Measurements from ENCODE around the gene PPP1R9B. TPM values are rescaled to one million over a fixed set of nuclear protein-coding genes. Genes with fewer than 3 reads are reported as not detected.
A peak's percentile ranks its signal among the peaks of the same experiment; 100 is the strongest.

The PPP1R9B gene
- total and polyA plus RNA-seq, 2 donors (not counting 1 experiment from before 2014, with no cell fraction given) = 80.7 to 220 TPM

DNA sequence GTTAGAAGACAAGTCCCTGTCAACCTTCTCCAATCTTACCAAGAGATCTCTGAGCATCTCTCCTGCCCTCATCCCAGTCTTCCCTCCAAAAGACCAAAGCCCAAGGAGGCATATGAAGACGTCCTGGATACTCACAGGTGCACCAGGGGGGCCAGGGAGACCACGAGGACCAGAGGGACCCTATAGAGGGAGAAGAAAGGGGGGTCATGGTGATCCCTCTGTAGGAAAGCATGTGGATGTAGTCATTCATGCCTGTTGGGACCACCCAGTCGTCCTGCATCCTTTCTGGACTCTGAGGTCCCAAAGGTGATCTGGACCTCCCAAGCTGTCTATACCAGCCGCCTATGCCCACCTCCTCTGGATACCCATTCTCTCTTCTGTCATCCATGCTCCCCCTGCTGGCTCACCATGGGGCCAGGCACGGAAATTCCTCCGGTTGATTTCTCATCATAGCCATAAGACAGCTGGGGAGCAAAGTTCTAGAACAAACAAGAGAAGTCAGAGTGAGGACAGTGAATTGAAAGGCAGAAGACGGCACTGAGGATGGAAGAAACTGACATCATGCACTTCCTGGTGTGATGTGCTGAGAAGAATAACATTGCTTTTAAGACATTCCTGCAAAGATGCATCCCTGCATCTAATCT, 47.7 kb upstream of the PPP1R9B start:
- H3K79me2 ChIP-seq (ENCODE audit: control insufficient read depth, insufficient read depth, low read length) = no peaks in the 10 kb centered on the region
- no peak for ATAC-seq (ENCODE audit: low read depth)
- no peaks in the 10 kb centered on the region for H3K36me3 ChIP-seq (replicated peaks in 1 of 2; ENCODE audit: control extremely low read depth in 1 of 2, control insufficient read depth in 1 of 2, extremely low read depth in 1 of 2, insufficient read depth in 2 of 2, low read length in 1 of 2)
- no peak overlapping the region for H3K4me3 ChIP-seq (ENCODE audit: control extremely low read depth in 1 of 5, extremely low read depth in 1 of 5, insufficient read depth in 1 of 5, low read depth in 2 of 5, low read length in 4 of 5)
- H3K9ac ChIP-seq (ENCODE audit: low read length) = no peak overlapping the region
- H3K27ac ChIP-seq (ENCODE audit: low read length in 2 of 2) = no peak overlapping the region
- H2AFZ ChIP-seq (ENCODE audit: insufficient read depth, low read depth, low read length, poor library complexity, severe bottlenecking) = no peak overlapping the region
- H4K20me1 ChIP-seq (ENCODE audit: control insufficient read depth, insufficient read depth, low read length, poor library complexity, severe bottlenecking) = no peaks in the 10 kb centered on the region
- no peaks in the 10 kb centered on the region for H3K9me3 Mint-ChIP-seq (ENCODE audit: insufficient read depth)
- H3K27me3 ChIP-seq (replicated peaks in 1 of 4; ENCODE audit: control extremely low read depth in 1 of 4, control insufficient read depth in 3 of 4, insufficient read depth in 4 of 4, low read length in 3 of 4) = peaks cover 0 to 39% (median 11%) of the 10 kb centered on the region in 4 experiments
- TF ChIP-seq, protein P1, sequence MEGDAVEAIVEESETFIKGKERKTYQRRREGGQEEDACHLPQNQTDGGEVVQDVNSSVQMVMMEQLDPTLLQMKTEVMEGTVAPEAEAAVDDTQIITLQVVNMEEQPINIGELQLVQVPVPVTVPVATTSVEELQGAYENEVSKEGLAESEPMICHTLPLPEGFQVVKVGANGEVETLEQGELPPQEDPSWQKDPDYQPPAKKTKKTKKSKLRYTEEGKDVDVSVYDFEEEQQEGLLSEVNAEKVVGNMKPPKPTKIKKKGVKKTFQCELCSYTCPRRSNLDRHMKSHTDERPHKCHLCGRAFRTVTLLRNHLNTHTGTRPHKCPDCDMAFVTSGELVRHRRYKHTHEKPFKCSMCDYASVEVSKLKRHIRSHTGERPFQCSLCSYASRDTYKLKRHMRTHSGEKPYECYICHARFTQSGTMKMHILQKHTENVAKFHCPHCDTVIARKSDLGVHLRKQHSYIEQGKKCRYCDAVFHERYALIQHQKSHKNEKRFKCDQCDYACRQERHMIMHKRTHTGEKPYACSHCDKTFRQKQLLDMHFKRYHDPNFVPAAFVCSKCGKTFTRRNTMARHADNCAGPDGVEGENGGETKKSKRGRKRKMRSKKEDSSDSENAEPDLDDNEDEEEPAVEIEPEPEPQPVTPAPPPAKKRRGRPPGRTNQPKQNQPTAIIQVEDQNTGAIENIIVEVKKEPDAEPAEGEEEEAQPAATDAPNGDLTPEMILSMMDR (IDR thresholded peaks at IDR 0.05) = peak; percentile 71
- TF ChIP-seq EZH2 (IDR thresholded peaks at IDR 0.05; ENCODE audit: borderline replicate concordance, insufficient read depth, low read depth, low read length, poor library complexity, severe bottlenecking) = no peak
- peak; percentile 69 for DNase-seq
- no peak overlapping the region for H3K4me2 ChIP-seq (replicated peaks; ENCODE audit: low read depth, low read length, poor library complexity, severe bottlenecking)
- H3K27ac Mint-ChIP-seq = no peak overlapping the region
- ChIA-PET CTCF (interaction anchor here (0.6 to 2.7 kb wide), 9 partner anchors 15 to 105 kb away, joined by 3 to 49 read pairs (median 4); partner anchors contain the start of gene SGCA), POLR2A (no interaction called here)
- intact Hi-C loops (cut with micrococcal nuclease) = loop anchor here (1.0 to 2.0 kb wide), 2 partner anchors 29 to 57 kb away; no protein-coding TSS in a partner anchor
- H3K4me3 Mint-ChIP-seq = peak overlapping the region; percentile 3
- H3K9me3 ChIP-seq (ENCODE audit: control extremely low read depth in 1 of 3, control insufficient read depth in 2 of 3, insufficient read depth in 1 of 3, low read length in 2 of 3) = peaks cover 0 to 9% (median 0%) of the 10 kb centered on the region in 3 donors
- peaks cover 31% of the 10 kb centered on the region for H3K4me1 Mint-ChIP-seq
- 0% methylated on average over 3 of the region's 7 CpGs for WGBS (ENCODE audit: insufficient coverage)
- H3K4me1 ChIP-seq (ENCODE audit: control insufficient read depth in 2 of 2, insufficient read depth in 2 of 2, low read length in 2 of 2) = peaks cover 20 to 23% of the 10 kb centered on the region in 2 donors
- peaks cover 31% of the 10 kb centered on the region for H3K27me3 Mint-ChIP-seq

GRCh38 chr17:50196826-50197225, 46.3 kb upstream of the PPP1R9B start:
- ChIA-PET CTCF (interaction anchor here (0.7 to 2.7 kb wide), 12 partner anchors 16 to 171 kb away, joined by 3 to 49 read pairs (median 4); partner anchors contain the start of gene TMEM92), POLR2A (no interaction called here)
- TF ChIP-seq, protein P1 (IDR thresholded peaks at IDR 0.05) = no peak
- no peak for TF ChIP-seq EZH2 (IDR thresholded peaks at IDR 0.05; ENCODE audit: borderline replicate concordance, insufficient read depth, low read depth, low read length, poor library complexity, severe bottlenecking)
- Histone ChIP-seq H3K79me2 (ENCODE audit: control insufficient read depth, insufficient read depth, low read length) (no peaks in the 10 kb centered on the region), H3K27me3 (replicated peaks in 1 of 4; ENCODE audit: control extremely low read depth in 1 of 4, control insufficient read depth in 3 of 4, insufficient read depth in 4 of 4, low read length in 3 of 4) (peaks cover 0 to 27% (median 10%) of the 10 kb centered on the region in 4 experiments), H4K20me1 (ENCODE audit: control insufficient read depth, insufficient read depth, low read length, poor library complexity, severe bottlenecking) (no peaks in the 10 kb centered on the region), H3K36me3 (replicated peaks in 1 of 2; ENCODE audit: control extremely low read depth in 1 of 2, control insufficient read depth in 1 of 2, extremely low read depth in 1 of 2, insufficient read depth in 2 of 2, low read length in 1 of 2) (no peaks in the 10 kb centered on the region), H2AFZ (ENCODE audit: insufficient read depth, low read depth, low read length, poor library complexity, severe bottlenecking) (no peak overlapping the region), H3K4me2 (replicated peaks; ENCODE audit: low read depth, low read length, poor library complexity, severe bottlenecking) (no peak overlapping the region), H3K9ac (ENCODE audit: low read length) (no peak overlapping the region), H3K4me3 (ENCODE audit: control extremely low read depth in 1 of 5, extremely low read depth in 1 of 5, insufficient read depth in 1 of 5, low read depth in 2 of 5, low read length in 4 of 5) (no peak overlapping the region), H3K9me3 (ENCODE audit: control extremely low read depth in 1 of 3, control insufficient read depth in 2 of 3, insufficient read depth in 1 of 3, low read length in 2 of 3) (peaks cover 0 to 9% (median 0%) of the 10 kb centered on the region in 3 donors), H3K27ac (ENCODE audit: low read length in 2 of 2) (no peak overlapping the region), H3K4me1 (ENCODE audit: control insufficient read depth in 2 of 2, insufficient read depth in 2 of 2, low read length in 2 of 2) (peaks cover 31 to 32% of the 10 kb centered on the region in 2 donors)
- DNase-seq (no peak), ATAC-seq (ENCODE audit: low read depth) (no peak)
- Mint-ChIP-seq H3K27me3 (peaks cover 18% of the 10 kb centered on the region), H3K27ac (no peak overlapping the region), H3K4me1 (peaks cover 36% of the 10 kb centered on the region), H3K4me3 (no peak overlapping the region), H3K9me3 (ENCODE audit: insufficient read depth) (no peaks in the 10 kb centered on the region)
- 88% methylated on average over 3 of the region's 6 CpGs for WGBS (ENCODE audit: insufficient coverage)
- intact Hi-C loops (cut with micrococcal nuclease) = no loop called here
